Embryonic facial prominence (tissue), 1 donor: ENCODE results near the gene CEMIP.

Experiments used
- DNase-seq: peaks from one replicate; pipeline ENCODE4 v3.0.0-alpha.2; 2016; ENCODE audit errors: extremely low spot score

Gene CEMIP

GRCh38 chr15:80891006-80891405, 111.8 kb downstream of the CEMIP start:
- no peak for DNase-seq

- no peak for DNase-seq
Observed at GRCh38 chr15:80892414-80892813, 113.2 kb downstream of the CEMIP start.

GRCh38 chr15:80893777-80894176, 114.6 kb downstream of the CEMIP start:
- no peak for DNase-seq

GRCh38 chr15:80895091-80895490, 115.9 kb downstream of the CEMIP start:
- DNase-seq, result no peak

- no peak for DNase-seq
Observed at GRCh38 chr15:80895965-80896364, 116.8 kb downstream of the CEMIP start.

- DNase-seq, result no peak
Observed at GRCh38 chr15:80898040-80898439, 118.9 kb downstream of the CEMIP start.

GRCh38 chr15:80902298-80902801, 123.2 kb downstream of the CEMIP start:
- no peak for DNase-seq

- no peak for DNase-seq
Observed at GRCh38 chr15:80904998-80905397, 125.8 kb downstream of the CEMIP start.

GRCh38 chr15:80906159-80906766, 127.1 kb downstream of the CEMIP start:
- DNase-seq, result no peak

GRCh38 chr15:80911821-80912220, 132.7 kb downstream of the CEMIP start:
- DNase-seq, result no peak

GRCh38 chr15:80912673-80913072, 133.5 kb downstream of the CEMIP start:
- no peak for DNase-seq

GRCh38 chr15:80913541-80913940, 134.4 kb downstream of the CEMIP start:
- no peak for DNase-seq

GRCh38 chr15:80915472-80915871, 136.3 kb downstream of the CEMIP start:
- no peak for DNase-seq

- DNase-seq, result no peak
Observed at GRCh38 chr15:80916056-80916455, 136.9 kb downstream of the CEMIP start.

- no peak for DNase-seq
Observed at GRCh38 chr15:80918196-80918783, 139.1 kb downstream of the CEMIP start.

GRCh38 chr15:80920271-80920699, 141.1 kb downstream of the CEMIP start:
- DNase-seq, result no peak

GRCh38 chr15:80921736-80922410, 142.7 kb downstream of the CEMIP start:
- DNase-seq, result no peak

GRCh38 chr15:80923668-80924067, 144.5 kb downstream of the CEMIP start:
- DNase-seq, result no peak

- DNase-seq, result no peak
Observed at GRCh38 chr15:80924278-80924677, 145.1 kb downstream of the CEMIP start.

- DNase-seq, result no peak
Observed at GRCh38 chr15:80925597-80926059, 146.5 kb downstream of the CEMIP start.

GRCh38 chr15:80926126-80926525, 147.0 kb downstream of the CEMIP start:
- no peak for DNase-seq

GRCh38 chr15:80929225-80929624, 150.1 kb downstream of the CEMIP start:
- DNase-seq, result no peak

GRCh38 chr15:80929689-80930088, 150.5 kb downstream of the CEMIP start:
- no peak for DNase-seq
